HG02571 (cell line): ENCODE data around the gene RBM33.
"Not testable (repeated sequence)": the region's sequence is repeated elsewhere in the genome, so short reads cannot be mapped to it uniquely, and the experiment has no call there.

ENCODE experiments used
- ATAC-seq: cut with Tn5 transposase; IDR thresholded peaks from one replicate; pipeline ENCODE4 v1.9.1; 2021; ENCODE audit warnings: mild to moderate bottlenecking, moderate library complexity; ENCODE audit not compliant: unreplicated experiment

The RBM33 gene

GRCh38 chr7:155815332-155816191 is 171.1 kb downstream of the RBM33 start:
- ATAC-seq, result peak; percentile 74

GRCh38 chr7:155816192-155816508 is 171.7 kb downstream of the RBM33 start:
- ATAC-seq, result no peak

DNA sequence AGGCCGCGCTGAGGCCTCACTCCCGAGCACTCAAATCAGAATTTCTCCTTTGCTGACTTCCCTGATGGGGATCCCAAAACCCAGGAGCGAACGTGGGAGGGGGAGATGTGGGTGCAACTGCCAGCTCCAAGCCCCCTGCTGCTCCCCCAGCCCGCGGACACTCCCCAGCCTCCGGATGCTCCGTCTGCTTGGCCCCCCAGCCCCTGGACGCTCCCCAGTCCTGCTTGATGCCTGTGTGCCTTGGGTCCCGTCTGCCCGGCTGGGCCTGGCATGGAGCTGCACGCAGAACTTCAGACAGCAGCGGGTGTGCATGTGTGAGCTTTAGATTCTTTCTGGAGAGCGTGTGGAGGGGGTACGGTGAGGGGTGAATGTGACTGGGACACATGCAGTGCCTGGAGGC is 172.5 kb downstream of the RBM33 start:
- no peak for ATAC-seq

DNA sequence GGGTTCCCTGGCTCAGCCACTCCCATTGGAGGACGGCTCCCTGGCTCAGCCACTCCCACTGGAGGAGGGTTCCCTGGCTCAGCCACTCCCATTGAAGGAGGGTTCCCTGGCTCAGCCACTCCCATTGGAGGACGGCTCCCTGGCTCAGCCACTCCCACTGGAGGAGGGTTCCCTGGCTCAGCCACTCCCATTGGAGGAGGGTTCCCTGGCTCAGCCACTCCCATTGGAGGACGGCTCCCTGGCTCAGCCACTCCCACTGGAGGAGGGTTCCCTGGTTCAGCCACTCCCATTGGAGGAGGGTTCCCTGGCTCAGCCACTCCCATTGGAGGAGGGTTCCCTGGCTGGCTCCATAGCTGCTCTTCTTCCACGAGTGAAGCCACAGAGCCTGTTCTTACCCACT is 173.1 kb downstream of the RBM33 start:
- not testable (repeated sequence) for ATAC-seq

- no peak for ATAC-seq
Measured at GRCh38 chr7:155818154-155818819, 173.8 kb downstream of the RBM33 start.

- no peak for ATAC-seq
Measured at GRCh38 chr7:155818820-155819168, 174.3 kb downstream of the RBM33 start.

- no peak for ATAC-seq
Measured at GRCh38 chr7:155819186-155819585, 174.7 kb downstream of the RBM33 start.

DNA sequence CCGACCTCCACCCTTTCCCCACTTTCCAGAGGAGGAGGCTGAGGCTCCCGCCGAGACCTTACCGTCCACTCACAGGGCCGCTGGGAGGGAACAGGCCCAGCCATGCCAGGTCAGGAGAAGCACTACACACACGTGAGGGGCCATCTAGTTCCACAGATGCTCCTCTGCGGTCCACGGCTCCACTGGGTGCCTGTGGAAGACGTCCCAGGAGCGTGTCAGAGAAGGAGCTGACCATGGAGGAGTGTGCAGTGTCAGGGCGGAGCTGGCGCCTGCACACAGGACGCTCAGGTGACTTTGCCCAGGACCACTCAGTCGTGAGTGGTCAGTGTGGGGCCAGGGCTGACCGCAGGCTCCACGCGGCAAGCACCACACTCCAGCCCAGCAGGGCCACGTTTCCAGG is 175.8 kb downstream of the RBM33 start:
- no peak for ATAC-seq

DNA sequence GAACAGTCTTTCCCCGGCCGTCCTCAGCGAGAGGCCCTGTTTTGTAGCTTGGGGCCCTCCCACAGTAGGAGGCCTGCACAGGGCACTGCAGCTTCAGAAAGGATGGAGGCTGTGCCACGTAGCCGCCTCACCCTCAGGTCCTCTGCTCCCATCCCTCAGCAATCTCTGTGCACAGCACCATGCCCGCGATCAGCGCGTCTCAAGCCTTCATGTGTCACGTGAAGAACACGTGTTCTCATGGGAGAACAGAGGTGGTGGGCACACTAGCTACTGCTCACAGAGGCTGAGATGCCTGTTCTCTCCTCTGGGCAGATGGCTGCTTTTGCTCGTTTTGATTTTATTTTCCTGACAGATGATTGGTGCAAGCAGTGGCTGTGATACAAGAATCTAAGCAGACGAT is 176.3 kb downstream of the RBM33 start:
- no peak for ATAC-seq

DNA sequence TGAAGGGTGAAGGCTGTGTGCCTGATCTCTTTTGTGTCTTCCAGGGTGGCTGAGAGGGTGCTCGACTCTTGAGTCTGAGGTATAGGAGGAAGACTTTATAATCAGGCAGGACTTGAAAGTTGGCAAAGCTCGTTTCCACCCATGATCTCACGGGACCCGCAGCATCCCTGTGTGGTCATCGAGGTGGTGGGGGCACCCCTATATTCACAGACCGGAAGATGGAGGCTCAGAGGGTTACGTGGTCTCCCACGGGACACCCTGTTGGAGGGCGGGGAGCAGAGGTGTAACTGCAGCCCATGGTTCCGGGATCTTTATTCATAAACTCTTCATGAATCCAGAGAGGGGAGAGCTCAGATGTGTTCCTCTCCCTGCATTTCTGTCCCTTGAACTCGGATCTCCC is 177.4 kb downstream of the RBM33 start:
- ATAC-seq, result no peak

DNA sequence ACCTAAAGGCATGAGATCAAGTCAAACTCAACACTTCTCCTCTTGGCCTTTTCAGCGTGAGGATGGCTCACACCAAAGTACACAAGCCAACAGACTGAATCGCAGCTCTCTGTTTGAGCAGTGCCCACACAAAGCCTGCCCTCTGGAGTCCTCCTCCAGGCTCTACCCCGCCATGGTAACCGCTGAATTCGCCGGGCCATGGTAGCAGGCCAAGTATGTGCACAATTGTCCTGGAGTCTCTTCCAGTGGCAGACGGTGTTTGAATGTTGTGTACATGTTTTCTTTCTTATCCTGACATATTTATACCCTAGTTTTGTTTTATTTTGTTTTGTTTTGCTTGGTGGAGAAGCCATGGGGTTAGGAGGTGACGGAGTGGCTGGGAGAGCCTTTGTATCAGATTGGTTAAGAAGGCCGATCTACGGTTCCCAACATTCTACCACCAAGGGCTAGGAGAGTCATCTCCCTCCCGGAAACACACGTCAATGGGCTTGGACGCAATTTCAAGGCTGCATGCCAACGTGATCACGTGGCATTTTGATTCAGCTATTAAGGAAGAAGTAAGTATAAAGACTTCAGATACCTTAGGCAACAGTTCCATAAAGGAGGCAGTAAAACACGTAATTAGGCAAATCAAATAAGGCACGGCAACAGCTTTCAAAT is 179.9 kb downstream of the RBM33 start:
- ATAC-seq, result no peak

DNA sequence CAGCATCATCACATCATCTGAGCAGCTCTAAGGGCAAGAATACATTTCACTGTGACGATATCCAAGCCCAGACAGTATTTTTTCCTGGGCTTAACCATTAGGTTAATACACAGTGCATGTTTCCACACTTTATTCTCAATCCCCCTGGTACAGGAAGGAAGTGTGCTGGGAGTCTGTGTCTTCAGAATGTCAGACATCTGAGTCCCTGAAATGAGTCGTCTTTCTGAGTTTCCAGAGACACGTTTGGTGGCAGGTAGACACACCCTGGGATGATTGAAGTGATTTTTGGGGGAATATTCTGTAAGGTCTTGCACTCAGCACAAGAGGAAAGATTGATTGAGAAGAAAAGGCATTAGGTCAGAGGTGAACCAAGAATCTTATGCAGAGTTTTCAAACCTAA is 180.9 kb downstream of the RBM33 start:
- ATAC-seq, result no peak

- no peak for ATAC-seq
Measured at GRCh38 chr7:155829796-155830470, 185.5 kb downstream of the RBM33 start.
